Hepatocyte (in vitro differentiated cells): ENCODE data around the gene NTN4. TPM values are rescaled to one million over a fixed set of nuclear protein-coding genes. Genes with fewer than 3 reads are reported as not detected.

Experiments
- DNase-seq: peaks from one replicate; pipeline ENCODE4 v3.0.0-alpha.2; 2016; ENCODE audit warnings: low spot score
- H2AFZ ChIP-seq: fragments of 200-600 bp; sonication (generic); 2 replicates; pipeline ENCODE4 v1.6.0; 2016; ENCODE audit warnings: antibody characterized with exemption, mild to moderate bottlenecking
- H3K27ac ChIP-seq: fragments of 200-600 bp; sonication (generic); 2 replicates; pipeline ENCODE4 v1.5.1; 2016; ENCODE audit warnings: mild to moderate bottlenecking
- H3K27me3 ChIP-seq: fragments of 200-600 bp; sonication (generic); 2 replicates; pipeline ENCODE4 v1.6.1; 2016
- H3K36me3 ChIP-seq: fragments of 200-600 bp; sonication (generic); replicated peaks from 2 replicates; pipeline ENCODE4 v1.5.1; 2016; ENCODE audit warnings: low read depth; ENCODE audit not compliant: insufficient read depth
- H3K4me1 ChIP-seq: fragments of 200-600 bp; sonication (generic); 2 replicates; pipeline ENCODE4 v1.5.1; 2016; ENCODE audit warnings: mild to moderate bottlenecking, moderate library complexity; ENCODE audit not compliant: insufficient read depth
- H3K4me2 ChIP-seq: fragments of 200-600 bp; sonication (generic); 2 replicates; pipeline ENCODE4 v1.6.0; 2016
- H3K4me3 ChIP-seq: fragments of 200-600 bp; sonication (generic); 2 replicates; pipeline ENCODE4 v1.5.1; 2016; ENCODE audit warnings: mild to moderate bottlenecking
- H3K79me2 ChIP-seq: fragments of 200-600 bp; sonication (generic); 2 replicates; pipeline ENCODE4 v1.6.0; 2017; ENCODE audit warnings: mild to moderate bottlenecking
- H3K9me2 ChIP-seq: fragments of 200-600 bp; sonication (generic); replicated peaks from 2 replicates; pipeline ENCODE4 v1.6.0; 2017; ENCODE audit warnings: mild to moderate bottlenecking; ENCODE audit not compliant: insufficient read depth
- H3K9me3 ChIP-seq: fragments of 200-600 bp; sonication (generic); 2 replicates; pipeline ENCODE4 v1.5.1; 2016; ENCODE audit warnings: low read depth, mild to moderate bottlenecking
- H4K20me1 ChIP-seq: fragments of 200-600 bp; sonication (generic); 2 replicates; pipeline ENCODE4 v1.6.0; 2016; ENCODE audit warnings: mild to moderate bottlenecking; ENCODE audit not compliant: insufficient read depth, poor library complexity, severe bottlenecking
- CTCF ChIP-seq: fragments of 200-600 bp; sonication (generic); IDR thresholded peaks from 2 replicates; pipeline ENCODE4 v1.5.1; 2016; ENCODE audit warnings: antibody characterized with exemption, mild to moderate bottlenecking; ENCODE audit not compliant: poor library complexity
- EZH2 ChIP-seq: fragments of 200-600 bp; sonication (generic); IDR thresholded peaks from 2 replicates; pipeline ENCODE4 v1.6.1; 2016; ENCODE audit warnings: antibody characterized with exemption, mild to moderate bottlenecking, borderline replicate concordance
- EZH2phosphoT487 ChIP-seq: fragments of 200-600 bp; sonication (generic); IDR thresholded peaks from one replicate; pipeline ENCODE4 v1.6.1; 2018; ENCODE audit warnings: antibody characterized with exemption, mild to moderate bottlenecking, low read depth, moderate library complexity; ENCODE audit not compliant: unreplicated experiment, severe bottlenecking
- WGBS: methylation state at CpG from one replicate; pipeline ENCODE4 v1.1.6; 2016; ENCODE audit warnings: low lambda C conversion rate; ENCODE audit errors: missing lambda C conversion rate; 5-methylcytosine and 5-hydroxymethylcytosine counted together
- polyA plus RNA-seq: library from polyadenylated mRNA; unstranded; fragments of >200 nt; fragmentation: Nextera tagmentation; extraction: Ambion mirVana; gene quantifications from 2 replicates; pipeline ENCODE4 v1.2.1, GENCODE V29; 2016
- total RNA-seq: library from RNA; depleted of rRNA; stranded (reverse); fragments of >200 nt; gene quantifications from 2 replicates; pipeline ENCODE4 v1.2.3, GENCODE V29; 2014

The NTN4 gene
- total and polyA plus RNA-seq, 2 experiments from 2014 or later, result 20.2 to 37.0 TPM

- no peak overlapping the region for H3K27ac ChIP-seq
These were observed 99.5 kb downstream of the NTN4 start for GRCh38 chr12:95690861-95691635.

GRCh38 chr12:95687937-95688336 lies 102.6 kb downstream of the NTN4 start:
- no peak for TF ChIP-seq CTCF
- TF ChIP-seq EZH2phosphoT487, result no peak
- no peak for TF ChIP-seq EZH2
- DNase-seq, result no peak

More at GRCh38 chr12:95690861-95691635, 99.5 kb downstream of the NTN4 start:
- 70% methylated on average over 8 of the region's 8 CpGs for WGBS
- H3K36me3 ChIP-seq, result no peaks in the 10 kb centered on the region
- no peaks in the 10 kb centered on the region for H4K20me1 ChIP-seq
- no peaks in the 10 kb centered on the region for H3K4me1 ChIP-seq
- DNase-seq, result no peak
- H3K27me3 ChIP-seq, result no peaks in the 10 kb centered on the region
- no peaks in the 10 kb centered on the region for H3K79me2 ChIP-seq
- H3K9me3 ChIP-seq, result no peaks in the 10 kb centered on the region
- TF ChIP-seq CTCF (no peak), EZH2 (no peak), EZH2phosphoT487 (no peak)
- H2AFZ ChIP-seq, result no peak overlapping the region
- H3K4me3 ChIP-seq, result no peak overlapping the region
- no peak overlapping the region for H3K4me2 ChIP-seq
- no peaks in the 10 kb centered on the region for H3K9me2 ChIP-seq

GRCh38 chr12:95683418-95683817 lies 107.1 kb downstream of the NTN4 start:
- H3K4me1 ChIP-seq, result no peaks in the 10 kb centered on the region
- no peaks in the 10 kb centered on the region for H3K27me3 ChIP-seq
- 96% methylated on average over 10 of the region's 10 CpGs for WGBS
- no peaks in the 10 kb centered on the region for H3K79me2 ChIP-seq
- no peaks in the 10 kb centered on the region for H4K20me1 ChIP-seq
- no peak overlapping the region for H2AFZ ChIP-seq
- no peak overlapping the region for H3K4me2 ChIP-seq
- H3K9me2 ChIP-seq, result no peaks in the 10 kb centered on the region
- no peak overlapping the region for H3K27ac ChIP-seq
- H3K9me3 ChIP-seq, result no peaks in the 10 kb centered on the region
- H3K4me3 ChIP-seq, result no peak overlapping the region
- no peak for DNase-seq
- TF ChIP-seq CTCF (no peak), EZH2phosphoT487 (no peak), EZH2 (no peak)
- no peaks in the 10 kb centered on the region for H3K36me3 ChIP-seq

More at GRCh38 chr12:95687937-95688336, 102.6 kb downstream of the NTN4 start:
- Histone ChIP-seq H3K9me2 (no peaks in the 10 kb centered on the region), H3K9me3 (no peaks in the 10 kb centered on the region), H3K27ac (no peak overlapping the region), H3K4me2 (no peak overlapping the region), H3K79me2 (no peaks in the 10 kb centered on the region), H3K4me3 (no peak overlapping the region), H3K27me3 (no peaks in the 10 kb centered on the region), H3K36me3 (no peaks in the 10 kb centered on the region), H3K4me1 (no peaks in the 10 kb centered on the region), H4K20me1 (no peaks in the 10 kb centered on the region), H2AFZ (no peak overlapping the region)
- 91% methylated on average over 2 of the region's 2 CpGs for WGBS
